Measurements from ENCODE around the gene PPP2R2D.

Gene PPP2R2D

DNA sequence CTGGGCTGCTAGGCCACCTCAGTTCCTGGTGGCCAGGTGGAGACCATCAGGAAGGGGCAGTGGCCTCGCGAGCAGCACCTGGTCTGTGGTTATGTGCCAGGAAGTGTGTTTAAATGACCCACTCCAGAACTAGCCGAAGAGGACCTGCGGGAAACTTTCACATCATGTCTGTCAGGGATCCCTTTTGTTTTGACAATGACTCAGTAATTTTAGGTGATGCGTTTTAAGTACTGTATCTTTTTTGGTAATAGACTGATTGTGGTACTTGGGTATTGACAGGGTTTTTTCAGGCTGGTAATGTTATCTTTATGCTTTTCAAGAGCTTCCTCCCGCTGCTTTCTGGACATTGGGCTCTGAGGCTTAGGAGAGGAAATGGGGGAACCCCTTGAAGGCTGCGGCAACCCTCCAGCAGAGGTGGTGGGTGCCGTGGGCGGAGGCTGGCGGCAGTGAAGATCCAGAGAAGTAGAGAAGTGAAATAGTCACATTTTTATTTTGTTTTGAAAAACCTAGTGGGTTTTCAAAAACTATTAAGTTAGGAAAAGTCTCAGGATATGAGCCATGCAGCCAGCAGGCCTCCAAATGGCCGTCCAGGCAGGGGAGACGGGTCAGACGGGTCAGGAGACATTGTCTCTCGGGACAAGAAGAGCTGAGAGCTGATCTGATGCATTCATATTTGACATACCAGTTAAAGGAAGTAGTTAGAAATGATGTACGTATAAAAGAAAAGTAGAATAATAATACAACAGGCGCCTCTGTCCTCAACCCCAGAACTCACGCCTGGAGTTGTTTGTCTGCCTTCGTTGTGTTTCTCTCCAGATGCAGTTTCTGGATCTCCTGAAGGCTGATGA lies 27.7 kb downstream of the PPP2R2D start:
- DNase-seq (ENCODE audit: low read depth in 2 of 2): no peak

DNA sequence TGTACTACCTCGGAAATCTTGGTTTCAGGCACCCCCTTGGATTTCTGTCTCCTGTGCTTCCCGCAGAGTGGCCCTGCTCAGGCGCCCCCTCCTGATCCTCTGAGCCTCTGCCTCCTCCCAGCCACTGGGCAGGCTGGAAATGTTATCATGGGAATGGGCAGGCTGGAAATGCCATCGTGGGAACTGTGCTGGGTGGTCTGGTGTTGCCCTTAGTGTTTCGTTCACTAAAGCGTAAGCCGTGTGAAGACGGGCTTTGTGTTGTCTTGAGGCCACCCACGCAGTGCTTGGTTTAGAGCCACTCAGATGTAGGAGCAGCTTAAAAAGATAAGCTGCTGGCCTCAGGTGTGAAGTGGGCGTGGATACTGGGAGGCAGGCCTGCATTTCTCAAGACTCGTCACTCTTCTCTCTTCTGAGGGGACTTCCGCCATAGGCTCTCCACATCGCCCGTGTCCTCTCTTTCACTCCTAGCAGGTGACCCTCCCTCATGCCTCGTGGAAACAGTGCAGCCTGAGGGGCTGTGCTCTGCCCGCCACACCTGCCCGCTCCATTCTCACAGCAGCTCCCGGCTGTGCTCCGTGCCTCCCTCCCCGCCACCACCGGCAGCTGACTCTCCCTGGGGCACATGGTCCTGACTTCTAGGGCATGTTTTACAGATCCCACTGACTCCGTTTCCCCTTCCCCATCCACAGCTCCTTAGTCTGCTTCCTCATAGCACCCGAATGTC lies 28.5 kb downstream of the PPP2R2D start:
- DNase-seq (ENCODE audit: low read depth in 2 of 2): no peak

DNA sequence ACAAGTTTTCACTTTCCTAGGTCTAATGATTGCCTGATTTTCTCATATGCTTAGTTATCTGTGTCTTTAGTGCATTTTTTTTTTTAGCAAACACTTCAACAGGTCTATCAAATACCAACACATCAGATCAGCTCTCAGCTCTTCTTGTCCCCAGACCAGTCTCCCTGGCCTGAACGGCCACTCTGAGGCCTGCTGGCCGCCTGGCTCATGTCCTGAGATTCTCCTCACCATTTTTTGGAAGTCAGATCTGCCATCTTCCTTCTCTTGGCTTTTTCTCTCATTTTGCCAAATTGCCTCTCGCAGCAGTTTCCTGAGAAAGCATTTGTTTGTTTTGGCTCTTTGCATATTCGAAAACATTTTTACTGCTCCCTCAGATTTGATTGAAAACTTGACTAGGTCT lies 29.3 kb downstream of the PPP2R2D start:
- no peak for DNase-seq (ENCODE audit: low read depth in 2 of 2)

DNA sequence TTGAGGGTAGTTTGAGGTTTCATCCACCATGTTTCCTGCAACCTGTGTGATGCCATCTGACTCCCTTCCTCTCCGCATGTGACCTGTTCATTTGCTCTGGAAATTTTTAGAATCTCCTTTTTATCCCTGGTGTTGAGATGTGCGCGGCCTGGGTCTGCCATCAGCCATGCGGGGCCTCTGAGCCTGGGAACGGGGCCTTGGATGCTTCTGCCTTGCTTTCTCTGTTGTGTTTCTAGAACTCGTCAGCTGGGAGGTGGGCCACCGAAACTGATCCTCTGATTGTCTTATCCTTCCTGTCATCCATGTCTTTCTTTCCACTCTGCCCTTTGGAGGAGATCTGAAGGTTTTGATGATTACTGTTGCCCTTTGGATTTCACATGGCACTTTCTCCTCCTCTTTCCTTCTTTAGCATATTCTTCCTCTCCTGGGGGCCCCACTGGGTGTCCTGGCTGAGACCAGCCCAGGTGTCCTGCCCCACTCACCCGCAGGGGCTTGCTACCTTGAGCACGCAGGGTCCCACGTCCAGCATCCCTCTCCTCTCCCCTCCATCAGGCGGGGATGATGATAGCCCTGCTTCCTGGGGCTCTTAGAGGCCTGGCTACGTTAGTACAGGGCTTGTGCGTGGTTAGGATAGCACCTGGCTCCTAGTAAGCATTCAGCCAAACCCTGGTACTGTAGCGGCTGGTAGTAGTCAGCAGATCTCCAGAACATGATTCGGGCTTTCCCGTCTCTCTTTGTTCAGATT lies 29.9 kb downstream of the PPP2R2D start:
- DNase-seq (ENCODE audit: low read depth in 2 of 2): no peak

DNA sequence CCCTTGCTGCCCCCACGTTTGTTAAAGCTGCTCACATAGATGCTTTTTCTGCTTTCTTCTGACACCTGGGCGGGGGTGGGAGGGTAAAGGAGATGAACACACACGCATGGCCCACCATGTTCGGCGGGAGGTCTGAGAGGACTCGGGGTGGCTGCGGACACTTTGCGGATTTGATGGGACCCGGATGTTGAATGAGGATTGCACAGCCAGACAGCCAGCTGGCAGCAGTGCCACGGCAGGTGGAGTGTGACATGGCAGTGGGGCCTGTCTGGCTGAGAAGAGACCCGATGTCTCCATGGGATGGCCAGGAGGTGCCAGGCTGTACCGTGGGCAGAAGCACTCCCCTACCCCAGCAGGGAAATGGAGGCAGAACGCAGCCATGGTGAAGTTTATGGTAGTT lies 31.2 kb downstream of the PPP2R2D start:
- DNase-seq (ENCODE audit: low read depth in 2 of 2): no peak

DNA sequence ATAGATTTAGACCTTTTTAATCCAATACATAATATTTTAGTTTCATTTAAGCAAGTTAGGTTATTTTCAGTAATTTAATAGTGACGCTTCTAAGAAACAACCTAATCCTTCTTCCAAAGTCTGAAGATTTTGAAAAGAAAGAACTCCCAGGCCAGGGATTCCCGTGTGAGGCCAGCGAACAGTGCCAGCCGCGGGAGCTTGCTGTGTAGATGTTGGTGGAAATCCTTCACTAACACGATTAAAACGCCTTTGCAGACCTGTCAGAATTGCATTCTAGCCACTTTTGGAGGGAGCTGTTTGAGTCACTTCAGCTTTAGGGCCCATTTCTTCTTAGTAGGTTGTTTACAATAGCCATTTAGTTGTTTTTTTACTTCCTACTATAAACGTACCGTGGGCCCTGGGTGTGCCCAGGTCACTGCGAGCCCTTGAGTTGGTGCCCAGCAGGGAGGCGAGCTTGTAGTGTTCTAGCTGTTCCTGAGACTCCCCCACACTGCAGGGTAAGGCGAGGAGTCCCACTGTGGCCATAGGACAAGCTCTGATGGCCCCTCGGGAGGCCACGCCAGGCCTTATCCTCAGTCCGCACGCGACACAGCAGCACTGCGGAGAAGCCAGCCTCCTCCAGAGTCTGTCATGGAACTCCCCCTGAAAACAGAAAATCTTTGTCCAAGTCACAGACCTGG lies 32.3 kb downstream of the PPP2R2D start:
- DNase-seq (ENCODE audit: low read depth in 2 of 2): no peak

DNA sequence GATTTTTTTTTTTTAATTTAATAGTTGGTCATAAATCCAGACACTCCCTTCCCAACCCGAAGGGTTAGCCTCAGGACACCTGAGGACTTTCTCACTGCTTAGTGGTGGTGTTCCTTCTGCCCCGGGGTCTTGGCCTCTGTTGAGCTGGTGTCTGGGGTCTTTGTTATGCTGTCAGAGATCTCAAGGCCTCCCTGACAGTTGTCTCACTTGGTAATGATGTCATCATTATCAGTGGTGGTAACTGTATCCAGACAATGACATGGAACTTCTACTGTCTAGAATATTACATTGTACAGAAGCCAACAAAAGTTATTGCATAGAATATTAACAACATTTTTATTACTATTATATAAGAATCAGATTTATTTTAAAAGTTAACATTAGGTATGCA lies 32.9 kb downstream of the PPP2R2D start:
- no peak for DNase-seq (ENCODE audit: low read depth in 2 of 2)

DNA sequence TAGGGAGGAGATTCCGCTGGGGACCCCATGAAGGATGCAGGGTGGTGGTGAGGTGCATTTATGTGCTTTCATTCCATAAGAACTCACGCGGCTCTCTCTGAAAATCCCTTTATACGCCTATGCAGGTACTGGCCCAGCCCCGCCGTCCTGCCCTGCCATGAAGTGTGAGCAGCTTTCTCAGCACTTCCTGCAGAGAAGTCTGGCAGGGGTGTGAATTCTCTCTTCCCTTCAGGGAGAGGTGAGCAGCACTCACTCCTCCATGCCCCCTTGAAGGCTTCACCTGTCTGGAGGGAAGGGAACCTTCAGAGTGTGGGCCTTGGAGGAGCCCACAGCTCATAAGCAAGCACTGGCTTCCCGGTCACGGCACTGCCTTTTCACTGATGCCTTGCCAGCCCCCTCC lies 34.0 kb downstream of the PPP2R2D start:
- no peak for DNase-seq (ENCODE audit: low read depth in 2 of 2)

DNA sequence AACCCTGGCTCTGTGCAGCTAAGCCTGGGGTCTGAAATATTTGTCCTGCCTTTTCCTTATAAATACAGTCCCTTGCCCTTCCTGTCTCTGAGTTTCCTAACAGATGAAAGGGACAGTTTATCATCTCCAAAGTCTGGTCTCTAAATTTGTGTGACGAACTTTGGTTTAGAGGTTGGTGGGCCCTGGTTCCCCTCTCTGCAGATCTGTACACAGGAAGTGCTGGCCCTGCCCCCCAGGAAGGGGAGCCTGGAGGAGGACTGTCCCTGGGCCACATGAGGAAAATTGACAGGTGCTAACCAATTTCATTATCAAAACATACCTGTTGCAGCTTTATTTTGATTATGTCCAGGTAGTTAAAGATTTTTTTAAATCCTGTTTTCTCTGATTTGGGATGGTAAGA lies 34.5 kb downstream of the PPP2R2D start:
- no peak for DNase-seq (ENCODE audit: low read depth in 2 of 2)

DNA sequence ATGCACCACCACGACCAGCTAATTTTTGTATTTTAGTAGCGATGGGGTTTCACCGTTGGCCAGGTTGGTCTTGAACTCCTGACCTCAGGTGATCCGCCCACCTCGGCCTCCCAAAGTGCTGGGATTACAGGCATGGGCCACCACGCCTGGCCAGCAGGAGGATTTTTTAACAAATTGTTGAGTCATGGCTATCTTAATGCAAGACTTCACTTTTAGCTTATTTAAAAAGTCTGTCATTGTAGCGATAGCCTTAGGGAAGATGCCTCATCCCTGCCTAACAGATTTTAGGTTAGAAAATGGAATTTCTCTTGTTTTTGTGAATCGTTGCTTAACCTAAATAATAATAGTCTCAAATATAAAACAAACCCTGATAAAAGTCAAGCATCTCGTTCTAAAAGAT lies 35.5 kb downstream of the PPP2R2D start:
- no peak for DNase-seq (ENCODE audit: low read depth in 2 of 2)

DNA sequence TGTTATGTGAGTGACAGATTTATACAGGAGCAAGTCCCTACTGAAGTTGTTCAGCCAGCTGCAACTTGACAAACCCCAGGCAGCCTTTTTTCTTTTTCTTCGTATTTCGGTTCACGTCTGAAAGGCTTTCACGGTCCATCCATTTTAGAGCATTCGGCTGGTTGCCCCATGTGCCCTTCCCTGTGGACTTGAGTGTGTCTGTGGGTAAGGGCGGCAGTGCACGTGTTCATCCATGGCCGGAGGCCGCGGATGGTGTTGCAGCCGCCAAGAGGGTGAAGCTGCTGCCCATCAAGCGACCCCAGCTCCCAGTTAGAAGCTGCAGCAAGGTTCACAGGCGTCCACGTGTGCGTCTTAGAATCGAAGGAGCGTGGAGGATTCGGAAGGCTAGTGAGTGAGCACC lies 35.9 kb downstream of the PPP2R2D start:
- no peak for DNase-seq (ENCODE audit: low read depth in 2 of 2)

DNA sequence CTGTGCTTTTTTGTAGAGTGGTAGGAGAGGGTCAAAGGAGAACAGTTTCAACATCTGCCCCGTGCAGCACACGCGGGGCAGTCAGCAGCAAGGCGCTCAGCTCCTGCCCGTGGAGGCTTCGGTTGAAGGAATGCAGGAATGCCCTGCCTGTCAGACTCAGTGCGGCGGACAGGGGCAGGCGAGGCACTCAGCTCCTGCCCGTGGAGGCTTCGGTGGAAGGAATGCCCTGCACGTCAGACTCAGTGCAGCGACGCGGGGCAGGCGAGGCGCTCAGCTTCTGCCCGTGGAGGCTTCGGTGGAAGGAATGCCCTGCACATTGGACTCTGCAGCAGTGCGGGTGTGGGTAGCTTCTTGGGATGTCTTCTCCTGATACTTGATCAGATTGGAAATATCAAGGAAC lies 37.0 kb downstream of the PPP2R2D start:
- no peak for DNase-seq (ENCODE audit: low read depth in 2 of 2)

DNA sequence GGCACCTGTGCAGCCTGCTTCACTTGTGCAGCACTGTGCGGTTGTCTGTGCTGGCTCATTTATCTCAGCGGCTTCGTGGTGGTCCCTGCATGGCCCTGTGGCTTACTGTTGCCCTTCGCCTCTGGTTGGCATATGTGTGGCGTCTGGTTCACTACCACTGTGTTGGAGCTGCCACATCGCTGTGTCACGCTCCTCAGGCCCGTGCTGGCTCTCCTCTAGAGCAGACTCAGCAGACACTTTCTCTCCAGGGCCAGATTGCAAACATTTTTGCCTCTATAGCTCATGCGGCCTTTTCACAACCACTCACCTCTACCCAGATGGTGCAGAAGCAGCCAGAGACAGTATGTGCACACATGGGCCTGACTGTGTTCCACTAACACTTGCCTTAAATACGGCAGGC lies 37.9 kb downstream of the PPP2R2D start:
- DNase-seq (ENCODE audit: low read depth in 2 of 2): no peak

DNA sequence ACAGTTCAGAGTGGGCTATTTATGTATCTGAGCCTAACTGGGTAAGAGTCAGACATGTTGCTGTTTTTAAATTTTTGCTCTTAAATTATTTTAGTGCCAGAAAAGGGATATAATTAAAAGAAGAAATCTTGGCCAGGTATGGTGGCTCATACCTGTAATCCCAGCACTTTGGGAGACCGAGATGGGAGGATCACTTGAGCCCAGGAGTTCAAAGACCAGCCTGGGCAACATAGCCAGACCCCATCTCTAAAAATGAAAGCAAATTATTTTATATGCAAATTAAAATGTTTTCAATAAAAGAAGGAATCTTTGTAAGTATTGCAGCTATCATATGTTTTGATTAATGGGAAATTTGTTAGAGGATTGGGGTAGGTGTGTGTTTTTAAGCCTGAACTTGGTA lies 41.6 kb downstream of the PPP2R2D start:
- DNase-seq (ENCODE audit: low read depth in 2 of 2): no peak

DNA sequence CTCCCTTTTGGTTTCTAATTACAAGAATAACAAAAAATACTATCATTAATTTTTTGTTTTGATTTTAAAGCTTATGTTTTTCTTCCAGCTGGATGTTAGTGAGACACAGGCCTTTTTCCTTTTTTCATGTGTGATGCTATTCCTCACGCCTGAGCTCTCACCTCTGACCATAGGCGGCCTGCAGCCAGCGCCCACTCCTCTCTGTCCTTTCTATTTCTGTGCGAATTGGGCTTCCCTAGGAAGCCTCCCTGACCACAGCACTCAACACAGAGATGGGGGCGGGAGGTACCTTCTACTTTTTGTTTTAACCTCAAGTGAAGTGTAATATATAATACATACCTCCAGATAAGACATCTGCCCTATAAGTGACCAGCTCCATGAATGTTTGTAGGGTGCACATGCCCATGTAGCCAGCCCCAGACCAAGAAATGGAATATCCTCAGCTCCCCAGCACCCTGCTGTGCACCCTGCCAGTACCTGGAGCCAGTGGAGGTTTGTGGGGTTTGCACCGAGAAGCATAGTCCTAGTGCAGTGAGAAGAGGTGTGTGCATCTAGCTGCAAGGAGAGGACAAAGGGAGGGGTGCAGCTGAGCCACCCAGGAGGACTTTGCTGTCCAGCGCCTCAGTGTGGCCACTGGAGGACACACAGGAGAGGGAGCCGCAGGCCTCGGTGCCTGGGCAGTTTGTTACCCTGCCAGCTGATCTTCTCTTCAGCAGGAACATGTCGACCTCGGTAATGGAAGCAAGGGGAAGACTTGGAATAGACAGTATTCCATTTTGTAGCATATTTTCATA lies 42.4 kb downstream of the PPP2R2D start:
- DNase-seq (ENCODE audit: low read depth in 2 of 2): no peak

DNA sequence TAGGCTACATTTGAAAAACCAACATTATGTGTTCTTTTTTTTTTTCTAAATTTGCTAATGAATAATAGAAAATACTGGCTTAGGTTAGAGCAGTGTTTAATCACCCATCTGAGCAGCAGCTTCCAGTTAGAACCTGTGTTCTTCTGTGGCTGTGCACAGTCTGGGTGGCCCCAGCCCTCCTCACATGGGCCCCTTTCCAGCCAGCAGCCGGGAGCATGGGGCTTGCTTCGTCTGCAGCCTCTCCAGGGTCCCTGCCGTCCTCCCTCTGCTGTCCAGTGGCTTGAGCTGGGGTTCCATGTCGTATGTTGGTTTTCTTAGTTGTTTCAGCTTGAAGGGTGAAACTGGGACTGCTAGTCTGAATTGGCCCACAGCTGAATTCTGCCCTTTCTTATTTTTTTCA lies 43.6 kb downstream of the PPP2R2D start:
- DNase-seq (ENCODE audit: low read depth in 2 of 2): no peak

DNA sequence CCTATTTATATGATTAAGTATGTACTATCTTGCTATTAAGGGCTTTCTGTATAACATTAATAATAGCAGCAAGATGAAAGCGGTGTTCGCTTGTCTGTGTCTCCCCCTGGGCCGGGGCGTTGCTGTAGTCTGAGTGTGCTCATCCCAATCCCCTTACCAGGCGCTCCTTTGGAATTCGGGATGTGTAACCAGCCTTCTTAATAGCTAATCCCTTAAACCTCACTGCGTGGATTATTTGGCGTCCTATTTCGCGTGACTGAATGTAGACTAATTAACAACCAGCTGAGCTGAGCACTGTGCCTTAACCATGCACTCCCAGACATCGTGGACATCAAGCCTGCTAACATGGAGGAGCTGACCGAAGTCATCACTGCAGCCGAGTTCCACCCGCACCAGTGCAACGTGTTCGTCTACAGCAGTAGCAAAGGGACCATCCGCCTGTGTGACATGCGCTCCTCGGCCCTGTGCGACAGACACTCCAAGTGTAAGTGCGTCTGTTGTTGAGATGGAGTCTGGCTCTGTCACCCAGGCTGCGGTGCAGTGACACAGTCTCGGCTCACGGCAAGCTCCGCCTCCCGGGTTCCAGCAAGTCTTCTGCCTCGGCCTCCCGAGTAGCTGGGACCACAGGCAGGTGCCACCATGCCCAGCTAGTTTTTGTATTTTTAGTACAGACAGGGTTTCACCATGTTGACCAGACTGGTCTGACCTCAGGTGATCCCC lies 44.3 kb downstream of the PPP2R2D start:
- DNase-seq (ENCODE audit: low read depth in 2 of 2): no peak

DNA sequence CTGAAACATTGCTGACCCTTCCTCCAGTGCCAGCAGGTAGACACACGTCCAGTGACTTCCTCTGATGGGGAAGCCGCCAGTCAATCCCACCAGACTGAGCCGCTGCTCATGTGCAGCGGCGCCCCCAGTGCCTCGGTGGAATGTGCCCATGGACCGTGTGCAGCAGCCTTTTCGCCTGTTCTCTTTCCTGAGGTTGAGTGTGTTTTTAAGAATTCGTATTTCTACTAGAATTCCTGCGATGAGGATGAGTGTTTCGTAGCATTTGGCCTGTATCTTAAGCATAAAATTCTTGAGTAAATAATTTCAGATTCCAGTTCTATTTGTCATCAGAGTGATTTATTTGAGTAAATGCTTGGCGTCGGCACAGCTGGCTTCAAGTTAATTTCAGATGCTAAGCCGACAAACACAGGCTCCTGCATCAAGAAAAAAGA lies 45.5 kb downstream of the PPP2R2D start:
- no peak for DNase-seq (ENCODE audit: low read depth in 2 of 2)

DNA sequence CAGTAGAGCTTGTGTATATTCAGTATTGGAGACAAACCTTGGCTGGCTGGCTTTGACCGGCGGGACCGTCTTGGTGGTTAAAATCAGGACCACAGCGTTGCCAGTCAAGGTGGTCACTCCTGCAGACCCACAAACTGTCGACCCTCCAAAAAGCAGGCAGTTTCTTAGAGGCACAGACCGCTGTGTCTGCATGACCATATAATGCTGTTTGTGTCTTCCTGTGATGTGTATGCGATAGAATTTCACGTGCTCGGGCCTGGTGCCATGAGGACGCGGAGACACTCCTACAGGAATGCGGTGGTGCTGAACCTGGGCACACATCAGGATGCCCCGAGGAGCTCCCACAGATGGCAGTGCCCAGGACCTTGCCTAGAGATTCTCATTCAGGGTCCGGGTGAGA lies 46.1 kb downstream of the PPP2R2D start:
- DNase-seq (ENCODE audit: low read depth in 2 of 2): no peak

DNA sequence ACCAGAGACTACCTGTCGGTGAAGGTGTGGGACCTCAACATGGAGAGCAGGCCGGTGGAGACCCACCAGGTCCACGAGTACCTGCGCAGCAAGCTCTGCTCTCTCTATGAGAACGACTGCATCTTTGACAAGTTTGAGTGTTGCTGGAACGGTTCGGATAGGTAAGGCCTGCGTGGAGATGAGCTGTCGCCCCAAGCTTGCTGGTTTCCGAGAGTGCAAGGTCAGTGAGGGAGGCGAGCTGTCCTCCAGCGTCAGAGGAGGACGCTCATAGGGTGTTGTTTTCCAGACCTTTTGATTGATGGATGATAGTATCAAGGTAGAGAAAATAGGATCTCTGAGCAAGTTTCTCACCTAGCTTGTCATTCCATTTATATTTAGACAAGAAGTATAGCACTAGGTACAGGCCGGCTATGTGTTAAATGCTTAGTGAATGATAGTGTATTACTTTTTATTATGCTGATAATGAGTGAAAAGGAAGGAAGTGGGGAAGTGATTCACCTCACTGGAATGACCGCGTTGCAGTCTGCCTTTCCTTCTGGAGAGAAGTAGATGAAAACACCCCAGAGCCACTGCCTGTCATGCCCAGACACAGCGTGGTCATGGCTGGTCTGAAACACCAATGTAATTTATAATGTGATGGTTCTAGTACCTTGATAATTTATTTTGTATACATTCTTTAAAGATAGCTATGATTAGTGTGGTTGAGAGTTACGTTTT lies 47.0 kb downstream of the PPP2R2D start:
- DNase-seq (ENCODE audit: low read depth in 2 of 2): no peak
